ENCODE data around the gene CNOT1.

Gene CNOT1

GRCh38 chr16:58503863-58504688, 125.5 kb downstream of the CNOT1 start:
- no peak overlapping the region for H3K4me3 ChIP-seq (ENCODE audit: low read depth, low read length)
- TF ChIP-seq CTCF (IDR thresholded peaks at IDR 0.05; ENCODE audit: insufficient read depth, low read depth, low read length, missing control alignments), result no peak

GRCh38 chr16:58503166-58503862, 126.3 kb downstream of the CNOT1 start:
- TF ChIP-seq CTCF (IDR thresholded peaks at IDR 0.05; ENCODE audit: insufficient read depth, low read depth, low read length, missing control alignments), result no peak
- no peak for DNase-seq (ENCODE audit: low read depth)
- no peak overlapping the region for H3K4me3 ChIP-seq (ENCODE audit: low read depth, low read length)

More at GRCh38 chr16:58503863-58504688, 125.5 kb downstream of the CNOT1 start:
- no peak for DNase-seq (ENCODE audit: low read depth)

- TF ChIP-seq CTCF (IDR thresholded peaks at IDR 0.05; ENCODE audit: insufficient read depth, low read depth, low read length, missing control alignments), result no peak
- H3K4me3 ChIP-seq (ENCODE audit: low read depth, low read length), result no peak overlapping the region
- DNase-seq (ENCODE audit: low read depth), result no peak
Observed at GRCh38 chr16:58502217-58502921, 127.3 kb downstream of the CNOT1 start.

- TF ChIP-seq CTCF (IDR thresholded peaks at IDR 0.05; ENCODE audit: insufficient read depth, low read depth, low read length, missing control alignments), result no peak
- peak; percentile 40 for DNase-seq (ENCODE audit: low read depth)
- no peak overlapping the region for H3K4me3 ChIP-seq (ENCODE audit: low read depth, low read length)
Observed at GRCh38 chr16:58501242-58502131, 128.1 kb downstream of the CNOT1 start.

- no peak for TF ChIP-seq CTCF (IDR thresholded peaks at IDR 0.05; ENCODE audit: insufficient read depth, low read depth, low read length, missing control alignments)
- no peak for DNase-seq (ENCODE audit: low read depth)
- H3K4me3 ChIP-seq (ENCODE audit: low read depth, low read length), result no peak overlapping the region
Observed at GRCh38 chr16:58500430-58501241, 129.0 kb downstream of the CNOT1 start.

Measured in GM12865 (cell line).